Ishikawa (cell line): ENCODE data around the gene SMYD3.

Source experiments
- CEBPB ChIP-seq: IDR thresholded peaks from 2 replicates; pipeline ENCODE4 v1.6.1; 2012
- CREB1 ChIP-seq: IDR thresholded peaks from 2 replicates; pipeline ENCODE4 v1.6.1; 2012; ENCODE audit warnings: low read depth
- EGR1 ChIP-seq: IDR thresholded peaks from 2 replicates; pipeline ENCODE4 v1.6.1; 2012
- EP300 ChIP-seq: IDR thresholded peaks from 2 replicates; pipeline ENCODE4 v1.6.1; 2012; ENCODE audit warnings: borderline replicate concordance
- FOXM1 ChIP-seq: IDR thresholded peaks from 2 replicates; pipeline ENCODE4 v1.6.1; 2012; ENCODE audit warnings: low read depth, borderline replicate concordance
- NFIC ChIP-seq: IDR thresholded peaks from 2 replicates; pipeline ENCODE4 v1.6.1; 2012
- RAD21 ChIP-seq: IDR thresholded peaks from 2 replicates; pipeline ENCODE4 v1.6.1; 2012; ENCODE audit warnings: low read depth
- TAF1 ChIP-seq: IDR thresholded peaks from 2 replicates; pipeline ENCODE4 v1.6.1; 2012; ENCODE audit warnings: low read depth, mild to moderate bottlenecking
- TCF12 ChIP-seq: IDR thresholded peaks from 2 replicates; pipeline ENCODE4 v1.6.1; 2012; ENCODE audit warnings: low read depth
- TEAD4 ChIP-seq: IDR thresholded peaks from 2 replicates; pipeline ENCODE4 v1.6.1; 2012
- YY1 ChIP-seq: IDR thresholded peaks from 2 replicates; pipeline ENCODE4 v1.6.1; 2012; ENCODE audit warnings: low read depth
- ZBTB7A ChIP-seq: IDR thresholded peaks from 2 replicates; pipeline ENCODE4 v1.6.1; 2012; ENCODE audit warnings: low read depth
- TF ChIP-seq, protein P1 (sequence below): IDR thresholded peaks from 2 replicates; pipeline ENCODE4 v1.6.1; 2012
- TF ChIP-seq, protein P2 (sequence below): IDR thresholded peaks from 2 replicates; pipeline ENCODE4 v1.6.1; 2012; ENCODE audit warnings: low read depth, mild to moderate bottlenecking
- TF ChIP-seq, protein P3 (sequence below): IDR thresholded peaks from 2 replicates; pipeline ENCODE4 v1.6.1; 2012

Gene SMYD3

DNA sequence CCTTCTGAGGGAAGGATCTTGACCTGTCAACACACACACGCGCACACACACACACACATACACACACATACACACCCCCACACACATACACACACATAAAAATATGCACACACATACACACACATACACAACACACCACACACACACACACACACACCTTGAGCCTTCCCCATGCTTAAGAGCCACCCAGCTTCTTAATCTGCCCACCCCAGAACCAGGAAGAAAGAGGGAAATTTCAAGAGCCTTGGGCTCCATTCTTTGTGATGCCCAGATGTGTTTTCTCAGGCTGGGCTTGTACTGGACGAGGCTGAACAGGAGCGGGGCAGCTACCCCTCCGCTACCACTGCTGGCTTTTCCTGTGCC lies 708.7 kb downstream of the SMYD3 start:
- TF ChIP-seq TEAD4 (no peak), YY1 (no peak), NFIC (no peak), TAF1 (no peak), ZBTB7A (no peak)
- TF ChIP-seq, protein P1, sequence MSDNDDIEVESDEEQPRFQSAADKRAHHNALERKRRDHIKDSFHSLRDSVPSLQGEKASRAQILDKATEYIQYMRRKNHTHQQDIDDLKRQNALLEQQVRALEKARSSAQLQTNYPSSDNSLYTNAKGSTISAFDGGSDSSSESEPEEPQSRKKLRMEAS, result no peak

DNA sequence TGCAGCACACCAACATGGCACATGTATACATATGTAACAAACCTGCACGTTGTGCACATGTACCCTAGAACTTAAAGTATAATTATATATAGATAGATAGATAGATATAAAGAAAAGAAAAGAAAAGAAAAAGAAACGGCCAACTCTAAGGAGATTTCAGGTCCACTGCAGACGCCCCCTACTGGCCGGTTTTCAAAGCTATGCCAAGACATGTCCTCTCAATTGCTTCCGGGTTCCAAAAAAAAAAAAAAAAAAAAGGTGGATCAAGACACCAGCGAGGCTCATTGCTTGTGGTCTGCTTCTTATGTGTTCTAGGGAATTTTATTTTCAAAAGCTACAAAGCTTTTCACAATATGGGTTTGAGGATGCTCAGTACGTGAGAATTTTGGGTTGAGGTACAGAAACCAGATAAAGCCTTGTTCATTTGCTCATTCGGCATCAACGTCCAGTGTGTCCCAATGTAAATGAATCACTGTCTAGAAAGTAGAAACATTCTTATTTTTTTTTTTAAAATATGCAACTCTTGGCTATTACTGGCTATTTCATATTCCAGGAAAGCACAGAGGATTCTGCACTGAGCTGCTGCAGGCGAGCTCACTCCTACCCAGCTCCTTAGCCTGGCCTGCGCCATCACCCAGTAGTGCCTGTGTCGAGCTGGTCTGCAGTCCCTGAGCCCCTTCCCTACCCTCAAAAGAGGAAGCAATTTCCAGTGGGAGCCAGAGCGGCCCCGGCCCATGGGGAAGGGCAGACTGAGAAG lies 709.3 kb downstream of the SMYD3 start:
- TF ChIP-seq EP300 (no peak), RAD21 (no peak), EGR1 (no peak), CEBPB (no peak), FOXM1 (no peak), YY1 (no peak), ZBTB7A (no peak), TEAD4 (no peak), TCF12 (no peak), TAF1 (no peak), CREB1 (no peak), NFIC (no peak)
- TF ChIP-seq, protein P1, result no peak
- TF ChIP-seq, protein P2, sequence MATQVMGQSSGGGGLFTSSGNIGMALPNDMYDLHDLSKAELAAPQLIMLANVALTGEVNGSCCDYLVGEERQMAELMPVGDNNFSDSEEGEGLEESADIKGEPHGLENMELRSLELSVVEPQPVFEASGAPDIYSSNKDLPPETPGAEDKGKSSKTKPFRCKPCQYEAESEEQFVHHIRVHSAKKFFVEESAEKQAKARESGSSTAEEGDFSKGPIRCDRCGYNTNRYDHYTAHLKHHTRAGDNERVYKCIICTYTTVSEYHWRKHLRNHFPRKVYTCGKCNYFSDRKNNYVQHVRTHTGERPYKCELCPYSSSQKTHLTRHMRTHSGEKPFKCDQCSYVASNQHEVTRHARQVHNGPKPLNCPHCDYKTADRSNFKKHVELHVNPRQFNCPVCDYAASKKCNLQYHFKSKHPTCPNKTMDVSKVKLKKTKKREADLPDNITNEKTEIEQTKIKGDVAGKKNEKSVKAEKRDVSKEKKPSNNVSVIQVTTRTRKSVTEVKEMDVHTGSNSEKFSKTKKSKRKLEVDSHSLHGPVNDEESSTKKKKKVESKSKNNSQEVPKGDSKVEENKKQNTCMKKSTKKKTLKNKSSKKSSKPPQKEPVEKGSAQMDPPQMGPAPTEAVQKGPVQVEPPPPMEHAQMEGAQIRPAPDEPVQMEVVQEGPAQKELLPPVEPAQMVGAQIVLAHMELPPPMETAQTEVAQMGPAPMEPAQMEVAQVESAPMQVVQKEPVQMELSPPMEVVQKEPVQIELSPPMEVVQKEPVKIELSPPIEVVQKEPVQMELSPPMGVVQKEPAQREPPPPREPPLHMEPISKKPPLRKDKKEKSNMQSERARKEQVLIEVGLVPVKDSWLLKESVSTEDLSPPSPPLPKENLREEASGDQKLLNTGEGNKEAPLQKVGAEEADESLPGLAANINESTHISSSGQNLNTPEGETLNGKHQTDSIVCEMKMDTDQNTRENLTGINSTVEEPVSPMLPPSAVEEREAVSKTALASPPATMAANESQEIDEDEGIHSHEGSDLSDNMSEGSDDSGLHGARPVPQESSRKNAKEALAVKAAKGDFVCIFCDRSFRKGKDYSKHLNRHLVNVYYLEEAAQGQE, result no peak
- TF ChIP-seq, protein P3, sequence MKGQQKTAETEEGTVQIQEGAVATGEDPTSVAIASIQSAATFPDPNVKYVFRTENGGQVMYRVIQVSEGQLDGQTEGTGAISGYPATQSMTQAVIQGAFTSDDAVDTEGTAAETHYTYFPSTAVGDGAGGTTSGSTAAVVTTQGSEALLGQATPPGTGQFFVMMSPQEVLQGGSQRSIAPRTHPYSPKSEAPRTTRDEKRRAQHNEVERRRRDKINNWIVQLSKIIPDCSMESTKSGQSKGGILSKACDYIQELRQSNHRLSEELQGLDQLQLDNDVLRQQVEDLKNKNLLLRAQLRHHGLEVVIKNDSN, result no peak

DNA sequence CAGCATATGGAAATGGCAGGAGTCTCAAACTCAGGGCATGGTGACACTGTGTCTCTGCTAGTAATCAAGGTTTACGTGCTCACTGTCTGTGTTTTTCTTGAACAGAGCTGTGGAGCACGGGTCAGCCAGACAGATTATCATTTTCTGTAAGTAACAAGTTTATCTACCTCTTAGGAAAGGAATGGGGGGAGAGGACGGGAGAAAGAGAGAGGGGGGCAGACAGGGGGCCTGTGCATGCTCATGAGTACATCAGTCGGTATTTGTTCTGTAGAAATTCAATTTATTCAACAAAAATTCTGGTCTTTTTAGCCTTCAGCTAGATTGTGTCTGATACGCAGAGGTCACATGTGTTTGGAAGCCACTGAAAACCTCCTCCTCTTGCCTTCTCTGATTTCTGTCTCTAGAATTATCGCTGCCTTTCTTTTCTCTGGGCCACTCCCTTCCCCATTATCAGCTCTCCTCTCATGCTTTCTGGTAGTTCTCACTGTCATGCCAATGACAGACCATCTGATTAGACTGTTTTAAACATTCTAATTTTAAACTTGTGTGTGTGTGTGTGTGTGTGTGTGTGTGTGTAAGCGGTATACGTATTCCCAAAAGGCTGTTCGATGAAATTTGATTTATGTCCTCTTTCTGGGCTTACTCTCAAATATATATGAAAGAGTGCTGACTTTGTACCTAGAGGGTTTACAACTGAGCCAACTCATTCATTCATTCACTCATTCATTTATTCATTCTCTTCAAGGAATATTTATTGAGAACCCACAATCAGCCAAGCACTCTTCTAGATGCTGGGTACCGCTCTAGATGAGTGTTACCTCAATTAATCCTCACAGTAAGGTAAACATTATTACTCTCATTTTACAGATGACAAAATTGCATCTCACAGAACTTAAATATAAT lies 715.4 kb downstream of the SMYD3 start:
- TF ChIP-seq, protein P1, result no peak
- TF ChIP-seq EGR1 (no peak), FOXM1 (no peak), RAD21 (no peak)
- TF ChIP-seq, protein P2, result no peak
- TF ChIP-seq, protein P3, result no peak

DNA sequence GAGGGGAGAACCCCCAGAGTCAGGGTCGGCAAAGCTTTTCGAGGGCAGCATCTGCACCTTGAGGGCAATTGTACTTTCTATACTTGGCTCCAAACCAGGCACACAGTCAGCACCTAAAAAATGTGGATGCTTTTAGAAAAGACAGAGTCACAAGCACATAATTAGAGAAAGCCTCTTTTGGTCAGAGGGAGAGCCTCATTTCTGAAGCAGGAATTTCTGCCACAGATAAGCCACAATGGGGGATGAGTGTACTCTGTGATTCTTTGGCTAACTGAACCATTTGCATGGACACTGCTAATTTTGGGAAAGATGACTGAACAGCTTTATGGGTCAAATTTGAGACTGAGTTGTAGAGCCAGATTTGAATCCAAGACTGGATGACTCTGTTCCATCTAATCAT lies 716.6 kb downstream of the SMYD3 start:
- TF ChIP-seq, protein P1, result no peak
- TF ChIP-seq, protein P2, result no peak
- no peak for TF ChIP-seq RAD21
- TF ChIP-seq EGR1, result no peak
- no peak for TF ChIP-seq YY1
- TF ChIP-seq EP300, result no peak
- no peak for TF ChIP-seq CEBPB
- TF ChIP-seq TCF12, result no peak
- TF ChIP-seq, protein P3, result no peak
- no peak for TF ChIP-seq TEAD4
- TF ChIP-seq CREB1, result no peak
